SH-SY5Y (cell line): ENCODE results near the gene SRPK3.

Source experiments
- GATA2 ChIP-seq: IDR thresholded peaks from 2 replicates; pipeline ENCODE4 v1.6.1; 2011; ENCODE audit warnings: mild to moderate bottlenecking, low read depth, low read length
- GATA3 ChIP-seq: IDR thresholded peaks from 2 replicates; pipeline ENCODE4 v1.6.1; 2011; ENCODE audit warnings: low read depth, mild to moderate bottlenecking, low read length, moderate library complexity

DNA sequence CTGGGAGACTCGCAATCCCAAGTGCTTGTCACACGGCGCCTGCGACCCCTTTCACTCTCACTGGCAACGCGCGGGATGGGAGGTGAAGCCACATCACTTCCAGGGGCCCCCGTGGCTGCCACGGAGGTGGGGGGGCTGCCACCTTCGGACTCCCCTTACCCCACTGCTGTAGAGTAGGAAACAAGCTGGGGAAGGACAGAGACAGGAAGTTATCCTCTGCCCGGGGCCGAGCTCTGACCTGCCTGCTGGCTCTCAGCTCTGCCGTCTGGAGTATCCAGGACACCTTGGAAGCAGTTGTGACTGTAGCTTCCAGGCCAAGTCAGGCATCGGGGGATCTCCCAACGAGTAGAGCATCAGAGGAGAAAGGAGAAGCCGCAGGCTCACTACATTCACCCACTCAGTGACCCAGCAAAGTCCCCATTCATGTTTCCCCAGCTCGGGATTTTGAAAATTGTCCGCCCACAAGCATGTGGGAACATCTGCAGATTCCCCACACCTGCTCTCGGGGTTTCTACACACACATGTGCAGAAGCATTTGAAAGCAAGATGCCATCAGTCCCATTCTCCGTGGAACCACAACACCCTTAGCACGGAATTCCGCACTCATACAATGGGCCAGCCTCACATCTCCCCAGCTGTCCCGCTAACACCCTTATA, 38.7 kb downstream of the SRPK3 start:
- no peak for TF ChIP-seq GATA2
- TF ChIP-seq GATA3 = no peak
